Neural cell (in vitro differentiated cells): Measurements from ENCODE around the gene SYT2.

Experiments
- EP300 ChIP-seq: fragments of 450-650 bp; conservative IDR thresholded peaks from 2 replicates; pipeline ENCODE4 v1.6.1; 2014; ENCODE audit warnings: antibody characterized with exemption, mild to moderate bottlenecking, moderate library complexity; ENCODE audit not compliant: poor library complexity, severe bottlenecking
- POLR2AphosphoS5 ChIP-seq: IDR thresholded peaks from 2 replicates; pipeline ENCODE4 v1.6.1; 2012
- TAF1 ChIP-seq: IDR thresholded peaks from 2 replicates; pipeline ENCODE4 v1.6.1; 2012; ENCODE audit warnings: low read depth
- TF ChIP-seq, protein P1 (sequence below): fragments of 450-650 bp; IDR thresholded peaks from 2 replicates; pipeline ENCODE4 v1.5.1; 2014; ENCODE audit warnings: antibody characterized with exemption, mild to moderate bottlenecking, moderate library complexity; ENCODE audit not compliant: poor library complexity, severe bottlenecking

DNA sequence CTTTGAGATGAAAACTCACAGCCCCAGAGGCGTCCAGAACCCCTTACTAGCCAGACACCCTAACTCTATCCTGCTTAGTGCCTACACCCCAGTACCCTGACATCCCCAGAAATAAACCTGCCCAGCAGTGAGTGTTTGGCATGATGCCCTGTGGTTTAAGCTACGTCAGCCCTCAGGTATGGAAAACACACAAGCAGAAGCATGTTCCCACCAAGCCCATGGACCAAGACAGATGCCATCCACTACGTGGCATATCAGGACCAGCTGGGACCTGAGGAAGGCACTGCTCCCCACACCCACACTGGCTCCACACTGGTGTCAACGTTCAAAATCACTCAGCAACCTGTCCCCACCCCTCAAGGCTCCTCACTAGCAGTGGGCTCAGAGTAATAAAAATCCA, 116.4 kb downstream of the SYT2 start:
- TF ChIP-seq, protein P1, sequence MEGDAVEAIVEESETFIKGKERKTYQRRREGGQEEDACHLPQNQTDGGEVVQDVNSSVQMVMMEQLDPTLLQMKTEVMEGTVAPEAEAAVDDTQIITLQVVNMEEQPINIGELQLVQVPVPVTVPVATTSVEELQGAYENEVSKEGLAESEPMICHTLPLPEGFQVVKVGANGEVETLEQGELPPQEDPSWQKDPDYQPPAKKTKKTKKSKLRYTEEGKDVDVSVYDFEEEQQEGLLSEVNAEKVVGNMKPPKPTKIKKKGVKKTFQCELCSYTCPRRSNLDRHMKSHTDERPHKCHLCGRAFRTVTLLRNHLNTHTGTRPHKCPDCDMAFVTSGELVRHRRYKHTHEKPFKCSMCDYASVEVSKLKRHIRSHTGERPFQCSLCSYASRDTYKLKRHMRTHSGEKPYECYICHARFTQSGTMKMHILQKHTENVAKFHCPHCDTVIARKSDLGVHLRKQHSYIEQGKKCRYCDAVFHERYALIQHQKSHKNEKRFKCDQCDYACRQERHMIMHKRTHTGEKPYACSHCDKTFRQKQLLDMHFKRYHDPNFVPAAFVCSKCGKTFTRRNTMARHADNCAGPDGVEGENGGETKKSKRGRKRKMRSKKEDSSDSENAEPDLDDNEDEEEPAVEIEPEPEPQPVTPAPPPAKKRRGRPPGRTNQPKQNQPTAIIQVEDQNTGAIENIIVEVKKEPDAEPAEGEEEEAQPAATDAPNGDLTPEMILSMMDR = no peak
- TF ChIP-seq POLR2AphosphoS5 (no peak), TAF1 (no peak), EP300 (no peak)
